CD4-positive, alpha-beta memory T cell (primary cell): ENCODE results near the gene CALHM3. TPM values are rescaled to one million over a fixed set of nuclear protein-coding genes. Genes with fewer than 3 reads are reported as not detected.

ENCODE experiments used
- CTCF ChIA-PET: fragments of 350-600 bp; sonication (Branson Sonifier 250); formaldehyde crosslinking; loops from one replicate; lab custom pipeline; 2021; ENCODE audit warnings: inconsistent platforms; ENCODE audit not compliant: partially characterized antibody; lab: Charles Lee
- POLR2A ChIA-PET: fragments of 350-600 bp; sonication (Branson Sonifier 250); formaldehyde crosslinking; loops from one replicate; lab custom pipeline; 2021; ENCODE audit not compliant: partially characterized antibody; lab: Charles Lee
- DNase-seq, 5 donors: peaks; one replicate each; pipeline versions ENCODE4 v3.0.0 to v3.0.0-alpha.2; 2020 to 2022; ENCODE audit warnings: mixed read lengths in 1 of 5
- H3K27ac ChIP-seq: one replicate; pipeline ENCODE4 v1.7.0; 2013; ENCODE audit warnings: low read depth, low read length
- H3K27me3 ChIP-seq: 2 replicates; pipeline ENCODE4 v1.7.0; 2013; ENCODE audit warnings: mild to moderate bottlenecking, low read length, moderate library complexity; ENCODE audit not compliant: insufficient read depth
- H3K36me3 ChIP-seq: 2 replicates; pipeline ENCODE4 v1.7.0; 2013; ENCODE audit warnings: mild to moderate bottlenecking, low read length, moderate library complexity; ENCODE audit not compliant: insufficient read depth
- H3K4me1 ChIP-seq: 2 replicates; pipeline ENCODE4 v1.7.0; 2013; ENCODE audit warnings: mild to moderate bottlenecking, low read length, moderate library complexity; ENCODE audit not compliant: insufficient read depth
- H3K4me3 ChIP-seq, 2 donors: one replicate each; pipeline ENCODE4 v1.7.0; 2013; ENCODE audit warnings: low read length in 2 of 2, mild to moderate bottlenecking in 1 of 2
- H3K9me3 ChIP-seq, 2 donors: one replicate each; pipeline ENCODE4 v1.7.0; 2013; ENCODE audit warnings: low read length in 2 of 2, control low read depth in 1 of 2; ENCODE audit not compliant: control insufficient read depth in 1 of 2
- H3K27ac Mint-ChIP-seq, 7 donors: one replicate each; pipeline ENCODE4 v1.8.0; 2020 to 2021; ENCODE audit warnings: mixed read lengths in 7 of 7, mild to moderate bottlenecking in 6 of 7, inconsistent platforms in 3 of 7, moderate library complexity in 3 of 7
- H3K27me3 Mint-ChIP-seq, 2 donors: one replicate each; pipeline ENCODE4 v1.8.0; 2020 to 2021; ENCODE audit warnings: mixed read lengths in 2 of 2
- H3K36me3 Mint-ChIP-seq, 2 donors: one replicate each; pipeline ENCODE4 v1.8.0; 2020 to 2021; ENCODE audit warnings: mixed read lengths in 2 of 2, inconsistent platforms in 1 of 2, mild to moderate bottlenecking in 1 of 2
- H3K4me1 Mint-ChIP-seq, 4 donors: one replicate each; pipeline ENCODE4 v1.8.0; 2020 to 2021; ENCODE audit warnings: mixed read lengths in 4 of 4, mild to moderate bottlenecking in 1 of 4
- H3K4me3 Mint-ChIP-seq, 8 donors: one replicate each; pipeline ENCODE4 v1.8.0; 2020 to 2021; ENCODE audit warnings: mixed read lengths in 8 of 8, mild to moderate bottlenecking in 7 of 8, moderate library complexity in 6 of 8, inconsistent platforms in 3 of 8
- H3K9me3 Mint-ChIP-seq, 8 donors: one replicate each; pipeline ENCODE4 v1.8.0; 2020 to 2021; ENCODE audit warnings: mixed read lengths in 8 of 8, mild to moderate bottlenecking in 5 of 8, inconsistent platforms in 3 of 8, moderate library complexity in 1 of 8
- intact Hi-C: fragments of 100-400 bp; cut with micrococcal nuclease; formaldehyde crosslinking; loops from one replicate; pipeline ENCODE4 v1.15.1; 2023
- polyA plus RNA-seq, 2 donors: library from polyadenylated mRNA; unstranded; fragments of 300-500 nt; fragmentation: Illumina TruSeq; gene quantifications; one replicate each; pipeline ENCODE4 v1.2.3, GENCODE V29; 2021
- total RNA-seq, 2 experiments: library from RNA; stranded (reverse); gene quantifications; one replicate each; pipeline ENCODE4 v1.2.3, GENCODE V29; 2021

Gene CALHM3
- total and polyA plus RNA-seq, 4 experiments from 2014 or later: not detected

- Histone ChIP-seq H3K4me1 (peaks cover 32% of the 10 kb centered on the region), H3K36me3 (peaks cover 40% of the 10 kb centered on the region), H3K4me3 (no peak overlapping the region), H3K27ac (no peak overlapping the region), H3K27me3 (no peaks in the 10 kb centered on the region), H3K9me3 (no peaks in the 10 kb centered on the region)
- H3K36me3 Mint-ChIP-seq: peaks cover 45 to 61% of the 10 kb centered on the region in 2 donors
- peaks cover 21 to 51% (median 36%) of the 10 kb centered on the region in 4 donors for H3K4me1 Mint-ChIP-seq
- DNase-seq: no peak
- POLR2A ChIA-PET: interaction anchor here (1.4 kb wide), 1 partner anchor 24 kb away, joined by 4 read pairs; the partner anchor contains the start of gene CALHM2
- H3K4me3 Mint-ChIP-seq: no peak overlapping the region
- CTCF ChIA-PET: interaction anchor here (2.5 to 3.9 kb wide), 2 partner anchors 11 to 58 kb away, joined by 9 to 25 read pairs; no protein-coding TSS in a partner anchor
- H3K27me3 Mint-ChIP-seq: no peaks in the 10 kb centered on the region
- H3K9me3 Mint-ChIP-seq: peaks cover 0 to 2% (median 0%) of the 10 kb centered on the region in 8 donors
- H3K27ac Mint-ChIP-seq: peak overlapping the region in 1 of 7 donors; percentile 38
- intact Hi-C loops: no loop called here
These were observed 51.2 kb downstream of the CALHM3 start for GRCh38 chr10:103427866-103428265.

GRCh38 chr10:103423748-103424147, 55.3 kb downstream of the CALHM3 start:
- CTCF ChIA-PET: interaction anchor here (0.6 to 1.3 kb wide), 4 partner anchors 10 to 62 kb away, joined by 3 to 4 read pairs (median 4); no protein-coding TSS in a partner anchor
- Mint-ChIP-seq H3K27ac (peak overlapping the region in 3 of 7 donors; percentile 29 to 85 (median 39)), H3K9me3 (no peaks in the 10 kb centered on the region), H3K27me3 (no peaks in the 10 kb centered on the region), H3K4me1 (peaks cover 7 to 19% (median 14%) of the 10 kb centered on the region in 4 donors), H3K4me3 (no peak overlapping the region), H3K36me3 (peaks cover 53 to 74% of the 10 kb centered on the region in 2 donors)
- Histone ChIP-seq H3K4me1 (peaks cover 6% of the 10 kb centered on the region), H3K36me3 (peaks cover 60% of the 10 kb centered on the region), H3K9me3 (no peaks in the 10 kb centered on the region), H3K4me3 (no peak overlapping the region), H3K27ac (no peak overlapping the region), H3K27me3 (no peaks in the 10 kb centered on the region)
- POLR2A ChIA-PET: no interaction called here
- intact Hi-C loops: no loop called here
- DNase-seq: no peak

Other genes starting within 250 kb of the CALHM3 start
- not detected for gene RPEL1, start 233.4 kb downstream of the CALHM3 start, total RNA-seq
- not detected for gene RPEL1, start 233.4 kb downstream of the CALHM3 start, polyA plus RNA-seq
- not detected for gene INA, start 202.1 kb downstream of the CALHM3 start, total RNA-seq
- gene INA, start 202.1 kb downstream of the CALHM3 start, polyA plus RNA-seq: not detected
- gene PCGF6, start 128.1 kb downstream of the CALHM3 start, total RNA-seq: 1 to 10 TPM; 8.7 to 8.8 TPM
- gene PCGF6, start 128.1 kb downstream of the CALHM3 start, polyA plus RNA-seq: 10 to 100 TPM in 1 of 2 donors, 1 to 10 TPM in 1; 6.4 to 11.2 TPM
- 1 to 10 TPM; 7.5 to 7.9 TPM for gene TAF5, start 111.3 kb downstream of the CALHM3 start, total RNA-seq
- gene TAF5, start 111.3 kb downstream of the CALHM3 start, polyA plus RNA-seq: 1 to 10 TPM; 2.5 to 4.1 TPM
- gene ATP5MK, start 82.8 kb downstream of the CALHM3 start, total RNA-seq: 100 to 1,000 TPM; 148 to 157 TPM
- gene ATP5MK, start 82.8 kb downstream of the CALHM3 start, polyA plus RNA-seq: 100 to 1,000 TPM; 477 to 548 TPM
- 10 to 100 TPM; 37.8 to 45.0 TPM for gene PDCD11, start 82.6 kb downstream of the CALHM3 start, total RNA-seq
- 10 to 100 TPM in 1 of 2 donors, 1 to 10 TPM in 1; 2.5 to 16.1 TPM for gene PDCD11, start 82.6 kb downstream of the CALHM3 start, polyA plus RNA-seq
- 10 to 100 TPM; 80.5 to 84.6 TPM for gene CALHM2, start 26.9 kb downstream of the CALHM3 start, total RNA-seq
- gene CALHM2, start 26.9 kb downstream of the CALHM3 start, polyA plus RNA-seq: 10 to 100 TPM; 40.3 to 65.0 TPM
- gene CALHM1, start 20.3 kb downstream of the CALHM3 start, total RNA-seq: not detected
- gene CALHM1, start 20.3 kb downstream of the CALHM3 start, polyA plus RNA-seq: not detected
- under 1 TPM; 0.83 to 0.96 TPM for gene NEURL1, start 14.5 kb upstream of the CALHM3 start, total RNA-seq
- under 1 TPM; 0.76 to 0.82 TPM for gene NEURL1, start 14.5 kb upstream of the CALHM3 start, polyA plus RNA-seq